GM23338 (cell line): ENCODE measurements around the gene STIM1. TPM values are rescaled to one million over a fixed set of nuclear protein-coding genes. Genes with fewer than 3 reads are reported as not detected.

Experiments used
- ATAC-seq: fragments of 200-7000 bp; cut with Tn5 transposase; 3 replicates; pipeline ENCODE4 v1.9.1; 2020
- DNase-seq: peaks from one replicate; pipeline ENCODE4 v3.0.0-alpha.2; 2015; ENCODE audit warnings: low spot score
- H2AFZ ChIP-seq: fragments of 200-600 bp; sonication (generic); 2 replicates; pipeline ENCODE4 v1.8.0; 2016; ENCODE audit warnings: antibody characterized with exemption, mild to moderate bottlenecking, moderate library complexity
- H3F3A ChIP-seq: fragments of 200-600 bp; sonication (generic); replicated peaks from 2 replicates; pipeline ENCODE4 v1.8.0; 2017; ENCODE audit warnings: antibody characterized with exemption, mixed run types, low read depth
- H3K27ac ChIP-seq: fragments of 200-600 bp; sonication (generic); 2 replicates; pipeline ENCODE4 v1.6.1; 2016; ENCODE audit warnings: low read depth
- H3K27me3 ChIP-seq: fragments of 200-600 bp; sonication (generic); 2 replicates; pipeline ENCODE4 v1.8.0; 2016; ENCODE audit warnings: mild to moderate bottlenecking, mixed run types, moderate library complexity; ENCODE audit not compliant: insufficient read depth
- H3K36me3 ChIP-seq: fragments of 200-600 bp; sonication (generic); 2 replicates; pipeline ENCODE4 v1.8.0; 2016; ENCODE audit warnings: mild to moderate bottlenecking; ENCODE audit not compliant: insufficient read depth
- H3K4me1 ChIP-seq: fragments of 200-600 bp; sonication (generic); 2 replicates; pipeline ENCODE4 v1.8.0; 2016; ENCODE audit warnings: mild to moderate bottlenecking, moderate library complexity; ENCODE audit not compliant: insufficient read depth
- H3K4me2 ChIP-seq: fragments of 200-600 bp; sonication (generic); 2 replicates; pipeline ENCODE4 v1.7.1; 2017; ENCODE audit warnings: mixed run types
- H3K4me3 ChIP-seq: fragments of 200-600 bp; sonication (generic); 2 replicates; pipeline ENCODE4 v1.6.1; 2016; ENCODE audit warnings: mixed run types
- H3K79me2 ChIP-seq: fragments of 200-600 bp; sonication (generic); replicated peaks from 2 replicates; pipeline ENCODE4 v1.8.0; 2017; ENCODE audit warnings: mild to moderate bottlenecking; ENCODE audit not compliant: insufficient read depth
- H3K9me2 ChIP-seq: fragments of 200-600 bp; sonication (generic); 2 replicates; pipeline ENCODE4 v1.8.0; 2017; ENCODE audit not compliant: insufficient read depth
- H4K20me1 ChIP-seq: fragments of 200-600 bp; sonication (generic); replicated peaks from 2 replicates; pipeline ENCODE4 v1.8.0; 2017; ENCODE audit warnings: mild to moderate bottlenecking; ENCODE audit not compliant: insufficient read depth
- H3K27ac Mint-ChIP-seq: 2 replicates; pipeline ENCODE4 v1.8.0; 2020; ENCODE audit warnings: inconsistent platforms, mild to moderate bottlenecking, moderate library complexity, mixed read lengths
- H3K27me3 Mint-ChIP-seq: 3 replicates; pipeline ENCODE4 v1.8.0; 2022; ENCODE audit warnings: low read depth, mild to moderate bottlenecking, moderate library complexity, mixed read lengths, inconsistent platforms; ENCODE audit not compliant: insufficient read depth, poor library complexity
- H3K36me3 Mint-ChIP-seq: 3 replicates; pipeline ENCODE4 v1.8.0; 2021; ENCODE audit warnings: low read depth, mild to moderate bottlenecking, inconsistent platforms, moderate library complexity, mixed read lengths
- H3K4me1 Mint-ChIP-seq: 3 replicates; pipeline ENCODE4 v1.8.0; 2020; ENCODE audit warnings: mild to moderate bottlenecking, inconsistent platforms, mixed read lengths
- H3K4me3 Mint-ChIP-seq: 3 replicates; pipeline ENCODE4 v1.8.0; 2021; ENCODE audit warnings: moderate library complexity, mild to moderate bottlenecking, inconsistent platforms, mixed read lengths
- H3K9me3 Mint-ChIP-seq: 3 replicates; pipeline ENCODE4 v1.8.0; 2020; ENCODE audit warnings: moderate library complexity, mild to moderate bottlenecking, inconsistent platforms, mixed read lengths
- CREB1 ChIP-seq: fragments of 250-450 bp; sonication (Bioruptor Pico); IDR thresholded peaks from 2 replicates; pipeline ENCODE4 v1.5.0; 2020; ENCODE audit warnings: low read depth, mild to moderate bottlenecking, moderate library complexity
- CTCF ChIP-seq, 2 experiments: fragments of 200-600 bp in 1 of 2; sonication (generic) in 1 of 2; conservative IDR thresholded peaks; 2 replicates each; pipeline versions ENCODE4 v1.5.1 to v1.6.1; 2016 to 2017; ENCODE audit warnings: antibody characterized with exemption in 2 of 2, low read depth in 2 of 2, mild to moderate bottlenecking in 2 of 2, moderate library complexity in 1 of 2
- ETS1 ChIP-seq: IDR thresholded peaks from 2 replicates; pipeline ENCODE4 v1.6.1; 2016; ENCODE audit warnings: antibody characterized with exemption
- EZH2 ChIP-seq: fragments of 200-600 bp; sonication (generic); IDR thresholded peaks from one replicate; pipeline ENCODE4 v1.8.0; 2017; ENCODE audit warnings: antibody characterized with exemption, mild to moderate bottlenecking, low read depth; ENCODE audit not compliant: unreplicated experiment
- EZH2phosphoT487 ChIP-seq: fragments of 200-600 bp; sonication (generic); IDR thresholded peaks from one replicate; pipeline ENCODE4 v1.8.1; 2018; ENCODE audit warnings: antibody characterized with exemption; ENCODE audit not compliant: unreplicated experiment
- JUNB ChIP-seq: IDR thresholded peaks from one replicate; pipeline ENCODE4 v1.6.1; 2016; ENCODE audit warnings: antibody characterized with exemption; ENCODE audit not compliant: unreplicated experiment
- NANOG ChIP-seq: IDR thresholded peaks from 2 replicates; pipeline ENCODE4 v1.6.1; 2016; ENCODE audit warnings: antibody characterized with exemption, borderline replicate concordance
- POLR2AphosphoS5 ChIP-seq: IDR thresholded peaks from 2 replicates; pipeline ENCODE4 v1.6.1; 2016; ENCODE audit warnings: antibody characterized with exemption, low read depth
- REST ChIP-seq: IDR thresholded peaks from one replicate; pipeline ENCODE4 v1.6.1; 2018; ENCODE audit warnings: antibody characterized with exemption; ENCODE audit not compliant: unreplicated experiment
- STAT1 ChIP-seq: IDR thresholded peaks from one replicate; pipeline ENCODE4 v1.6.1; 2016; ENCODE audit warnings: antibody characterized with exemption; ENCODE audit not compliant: unreplicated experiment
- ZNF114 ChIP-seq: fragments of 250-450 bp; sonication (Bioruptor Pico); IDR thresholded peaks from 2 replicates; pipeline ENCODE4 v1.5.0; 2020; ENCODE audit warnings: mild to moderate bottlenecking, moderate library complexity
- polyA plus RNA-seq: library from polyadenylated mRNA; unstranded; fragments of >200 nt; fragmentation: Nextera tagmentation; extraction: Ambion mirVana; gene quantifications from 2 replicates; pipeline ENCODE4 v1.2.1, GENCODE V29; 2016
- total RNA-seq: library from RNA; depleted of rRNA; stranded (reverse); fragments of >200 nt; shearing (Covaris generic); gene quantifications from 2 replicates; pipeline ENCODE4 v1.2.3, GENCODE V29; 2014

STIM1 gene
- total and polyA plus RNA-seq, 2 experiments from 2014 or later: 3.5 to 14.0 TPM

GRCh38 chr11:3964056-3964455, 108.6 kb downstream of the STIM1 start (continued):
- TF ChIP-seq REST: no peak
- no peak for TF ChIP-seq ETS1
- TF ChIP-seq CTCF (conservative IDR thresholded peaks at IDR 0.05; ENCODE audit: low read depth in 2 of 2): no peak
- no peak for TF ChIP-seq STAT1
- no peak for TF ChIP-seq NANOG
- TF ChIP-seq EZH2phosphoT487: no peak
- no peak for TF ChIP-seq POLR2AphosphoS5

GRCh38 chr11:3964935-3965604, 109.6 kb downstream of the STIM1 start:
- TF ChIP-seq ZNF114 (CRISPR knock-in tag) (no peak), ETS1 (no peak), POLR2AphosphoS5 (no peak), EZH2 (no peak), JUNB (no peak), CREB1 (CRISPR knock-in tag) (no peak)
- DNase-seq: no peak
- Histone ChIP-seq H3K4me2 (no peak overlapping the region), H3K27me3 (no peaks in the 10 kb centered on the region), H4K20me1 (no peaks in the 10 kb centered on the region), H3K4me3 (no peak overlapping the region), H3K4me1 (no peaks in the 10 kb centered on the region), H3F3A (no peaks in the 10 kb centered on the region), H3K36me3 (no peaks in the 10 kb centered on the region), H3K79me2 (no peaks in the 10 kb centered on the region), H3K27ac (no peak overlapping the region), H3K9me2 (no peaks in the 10 kb centered on the region), H2AFZ (no peak overlapping the region)
- no peaks in the 10 kb centered on the region for H3K36me3 Mint-ChIP-seq
- no peak overlapping the region for H3K27ac Mint-ChIP-seq
- no peak for ATAC-seq
- no peaks in the 10 kb centered on the region for H3K27me3 Mint-ChIP-seq
- no peak overlapping the region for H3K4me3 Mint-ChIP-seq
- H3K4me1 Mint-ChIP-seq: peaks cover under 1% of the 10 kb centered on the region; the same call in 2 of the 3 replicates
- no peaks in the 10 kb centered on the region for H3K9me3 Mint-ChIP-seq
